Measurements from ENCODE around the gene LAMB3. TPM values are rescaled to one million over a fixed set of nuclear protein-coding genes. Genes with fewer than 3 reads are reported as not detected.

Gene LAMB3
- total RNA-seq, 4 donors from 2014 or later: 0.13 to 11.6 (median 0.35) TPM

DNA sequence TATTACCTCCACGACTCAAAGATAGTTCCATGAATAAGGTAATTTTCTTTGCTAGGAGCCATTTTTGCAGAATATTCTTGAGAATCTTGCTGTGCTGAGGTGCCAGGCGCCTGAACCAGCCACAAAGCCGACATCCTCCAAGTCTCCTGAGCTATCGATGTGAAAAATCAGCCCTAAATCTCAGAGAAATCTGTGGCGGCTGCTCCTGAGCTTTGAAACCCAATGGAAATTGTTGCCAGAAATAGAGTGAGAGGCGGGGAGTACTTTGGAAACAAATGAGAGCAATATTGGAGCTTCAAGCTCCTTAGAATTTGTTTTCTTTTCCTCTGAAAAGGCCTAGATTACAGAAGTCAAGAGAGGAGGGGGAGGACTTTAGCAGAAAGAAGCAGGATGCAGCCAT lies 62.4 kb downstream of the LAMB3 start:
- no peak overlapping the region for H3K4me3 ChIP-seq
- H3K27me3 ChIP-seq: peaks cover 19% of the 10 kb centered on the region
- peaks cover 0 to 11% (median 7%) of the 10 kb centered on the region in 3 donors for H3K4me1 ChIP-seq
- 74 to 89% methylated on average over 2 to 6 of the region's 6 CpGs for WGBS, 2 donors (ENCODE audit: low coverage in 1 of 2)
- no peaks in the 10 kb centered on the region for H3K9me3 ChIP-seq
- no peak for ATAC-seq
- H3K36me3 ChIP-seq: no peaks in the 10 kb centered on the region
- TF ChIP-seq, protein P1, sequence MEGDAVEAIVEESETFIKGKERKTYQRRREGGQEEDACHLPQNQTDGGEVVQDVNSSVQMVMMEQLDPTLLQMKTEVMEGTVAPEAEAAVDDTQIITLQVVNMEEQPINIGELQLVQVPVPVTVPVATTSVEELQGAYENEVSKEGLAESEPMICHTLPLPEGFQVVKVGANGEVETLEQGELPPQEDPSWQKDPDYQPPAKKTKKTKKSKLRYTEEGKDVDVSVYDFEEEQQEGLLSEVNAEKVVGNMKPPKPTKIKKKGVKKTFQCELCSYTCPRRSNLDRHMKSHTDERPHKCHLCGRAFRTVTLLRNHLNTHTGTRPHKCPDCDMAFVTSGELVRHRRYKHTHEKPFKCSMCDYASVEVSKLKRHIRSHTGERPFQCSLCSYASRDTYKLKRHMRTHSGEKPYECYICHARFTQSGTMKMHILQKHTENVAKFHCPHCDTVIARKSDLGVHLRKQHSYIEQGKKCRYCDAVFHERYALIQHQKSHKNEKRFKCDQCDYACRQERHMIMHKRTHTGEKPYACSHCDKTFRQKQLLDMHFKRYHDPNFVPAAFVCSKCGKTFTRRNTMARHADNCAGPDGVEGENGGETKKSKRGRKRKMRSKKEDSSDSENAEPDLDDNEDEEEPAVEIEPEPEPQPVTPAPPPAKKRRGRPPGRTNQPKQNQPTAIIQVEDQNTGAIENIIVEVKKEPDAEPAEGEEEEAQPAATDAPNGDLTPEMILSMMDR (IDR thresholded peaks at IDR 0.05): no peak
- no peak for TF ChIP-seq EP300 (IDR thresholded peaks at IDR 0.05)
- no peak for TF ChIP-seq POLR2AphosphoS5 (IDR thresholded peaks at IDR 0.05)
- no peak for TF ChIP-seq POLR2A (IDR thresholded peaks at IDR 0.05)
- no peak overlapping the region for H3K27ac ChIP-seq

DNA sequence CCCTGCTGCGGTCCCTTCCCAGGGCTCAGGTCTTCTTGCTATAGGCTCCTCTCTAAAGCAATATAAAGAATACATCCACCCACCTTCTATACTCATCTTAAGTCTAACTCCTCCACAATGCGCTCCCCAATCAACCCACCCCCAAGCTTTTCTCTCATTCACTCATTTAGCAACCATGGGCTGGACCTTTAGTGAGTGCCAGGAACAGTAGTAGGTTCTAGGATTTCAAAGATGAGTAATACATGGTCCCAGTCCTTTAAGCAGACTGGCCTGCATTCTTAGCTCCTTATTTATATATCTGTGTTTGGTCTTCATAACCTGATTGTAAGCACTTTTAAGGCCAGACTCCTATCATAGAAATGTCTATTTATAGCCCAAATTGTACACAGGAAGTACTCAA lies 62.8 kb downstream of the LAMB3 start:
- no peaks in the 10 kb centered on the region for H3K9me3 ChIP-seq
- no peak overlapping the region for H3K27ac ChIP-seq
- H3K4me1 ChIP-seq: peaks cover 0 to 11% (median 7%) of the 10 kb centered on the region in 3 donors
- ATAC-seq: no peak
- no peak for TF ChIP-seq EP300 (IDR thresholded peaks at IDR 0.05)
- TF ChIP-seq, protein P1 (IDR thresholded peaks at IDR 0.05): no peak
- no peak for TF ChIP-seq POLR2AphosphoS5 (IDR thresholded peaks at IDR 0.05)
- no peak for TF ChIP-seq POLR2A (IDR thresholded peaks at IDR 0.05)
- peaks cover 23% of the 10 kb centered on the region for H3K27me3 ChIP-seq
- 100% methylated on average over 2 of the region's 2 CpGs; no CpG with 5 or more reads in 1 of the 2 donors for WGBS, 2 donors (ENCODE audit: low coverage in 1 of 2)
- H3K4me3 ChIP-seq: no peak overlapping the region
- H3K36me3 ChIP-seq: no peaks in the 10 kb centered on the region

DNA sequence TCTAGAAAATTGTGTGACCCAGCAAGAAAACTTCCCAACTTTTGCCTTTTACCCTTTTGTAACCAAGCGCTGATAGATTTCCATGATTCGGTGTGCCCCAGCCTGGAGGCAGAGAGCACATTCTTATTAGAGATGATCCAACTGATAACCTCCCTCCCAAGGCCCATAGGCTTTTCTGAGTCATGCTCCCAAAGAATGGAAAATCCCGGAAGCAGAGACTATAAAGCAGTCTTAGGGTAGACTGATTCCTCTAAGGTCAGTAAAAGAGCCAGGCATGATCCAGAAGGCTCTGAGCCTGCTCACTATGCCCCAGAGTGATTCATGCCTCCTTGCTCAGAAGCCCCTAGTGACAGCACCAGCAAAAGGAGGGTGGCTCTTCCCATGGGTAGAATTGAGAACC lies 64.4 kb downstream of the LAMB3 start:
- Histone ChIP-seq H3K27ac (no peak overlapping the region), H3K27me3 (peaks cover 40% of the 10 kb centered on the region), H3K36me3 (no peaks in the 10 kb centered on the region), H3K4me3 (no peak overlapping the region), H3K9me3 (no peaks in the 10 kb centered on the region), H3K4me1 (peaks cover 0 to 11% (median 7%) of the 10 kb centered on the region in 3 donors)
- no peak for ATAC-seq
- no CpG with 5 or more reads among the region's 3 CpGs for WGBS, 2 donors (ENCODE audit: low coverage in 1 of 2)
- TF ChIP-seq POLR2A (IDR thresholded peaks at IDR 0.05) (no peak), EP300 (IDR thresholded peaks at IDR 0.05) (no peak)
- TF ChIP-seq, protein P1 (IDR thresholded peaks at IDR 0.05): no peak

DNA sequence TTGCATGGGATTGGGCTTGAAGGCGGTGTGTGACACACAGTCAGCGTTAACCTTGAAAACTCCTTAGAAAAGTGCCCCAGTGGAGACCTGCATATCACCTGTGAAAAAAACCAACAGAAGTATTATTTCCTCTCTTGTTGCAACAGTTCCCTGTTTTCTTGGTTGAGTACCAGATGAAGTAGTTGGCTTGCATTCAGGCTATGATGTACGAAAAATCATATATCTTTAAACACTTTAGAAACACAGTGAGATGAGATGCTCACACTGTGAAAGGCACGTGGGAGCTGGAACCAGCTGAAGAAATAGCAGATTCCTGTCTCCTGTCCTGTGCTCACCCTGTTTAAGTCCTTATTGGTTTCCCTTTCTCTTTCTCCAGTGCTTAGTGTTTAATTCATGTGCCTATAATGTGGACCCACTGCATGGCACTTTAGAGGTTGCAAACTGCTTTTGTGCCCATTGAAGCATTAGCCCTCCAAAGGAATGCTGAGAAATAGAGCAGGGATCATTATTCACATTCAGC lies 65.9 kb downstream of the LAMB3 start:
- TF ChIP-seq, protein P1 (IDR thresholded peaks at IDR 0.05): no peak
- TF ChIP-seq POLR2AphosphoS5 (IDR thresholded peaks at IDR 0.05): no peak
- Histone ChIP-seq H3K27me3 (peaks cover 55% of the 10 kb centered on the region), H3K27ac (no peak overlapping the region), H3K36me3 (no peaks in the 10 kb centered on the region), H3K9me3 (no peaks in the 10 kb centered on the region), H3K4me1 (peaks cover 0 to 11% (median 7%) of the 10 kb centered on the region in 3 donors), H3K4me3 (no peak overlapping the region)
- no peak for ATAC-seq
- WGBS, 2 donors (ENCODE audit: low coverage in 1 of 2): 65 to 71% methylated on average over 2 to 4 of the region's 4 CpGs

DNA sequence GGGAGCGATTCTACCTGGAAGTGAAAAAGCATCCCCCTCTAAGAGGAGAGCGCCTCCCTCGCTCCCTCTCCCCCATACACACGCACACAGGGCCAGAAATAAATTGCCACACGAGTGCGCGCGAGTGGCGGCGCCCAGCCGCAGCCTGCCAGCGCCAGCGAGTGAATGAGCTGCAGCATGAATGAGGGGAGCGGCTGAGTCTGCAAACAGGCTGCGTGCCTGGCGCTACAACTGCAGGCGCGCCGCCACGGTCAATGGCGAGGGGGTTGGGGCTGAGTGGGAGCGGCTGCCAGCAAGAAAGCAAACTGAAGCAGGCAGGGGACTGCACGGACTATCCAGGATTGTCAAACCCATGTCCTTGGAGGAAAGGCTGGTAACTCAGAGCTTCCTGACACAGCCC lies 66.6 kb downstream of the LAMB3 start:
- Histone ChIP-seq H3K4me3 (no peak overlapping the region), H3K9me3 (no peaks in the 10 kb centered on the region), H3K27me3 (peaks cover 61% of the 10 kb centered on the region), H3K27ac (no peak overlapping the region), H3K4me1 (peaks cover 0 to 11% (median 7%) of the 10 kb centered on the region in 3 donors), H3K36me3 (no peaks in the 10 kb centered on the region)
- TF ChIP-seq, protein P1 (IDR thresholded peaks at IDR 0.05): peak in 1 of 4 experiments; percentile 10
- TF ChIP-seq POLR2AphosphoS5 (IDR thresholded peaks at IDR 0.05): no peak
- TF ChIP-seq POLR2A (IDR thresholded peaks at IDR 0.05): no peak
- 0% methylated on average over 1 to 9 of the region's 23 CpGs for WGBS, 2 donors (ENCODE audit: low coverage in 1 of 2)
- peak; percentile 52 for ATAC-seq
